Measurements from ENCODE around the gene DLX2. TPM values are rescaled to one million over a fixed set of nuclear protein-coding genes. Genes with fewer than 3 reads are reported as not detected.
A peak's percentile ranks its signal among the peaks of the same experiment; 100 is the strongest.

Gene DLX2
- total RNA-seq, 3 donors from 2014 or later = 0.35 TPM; not detected in 2

DNA sequence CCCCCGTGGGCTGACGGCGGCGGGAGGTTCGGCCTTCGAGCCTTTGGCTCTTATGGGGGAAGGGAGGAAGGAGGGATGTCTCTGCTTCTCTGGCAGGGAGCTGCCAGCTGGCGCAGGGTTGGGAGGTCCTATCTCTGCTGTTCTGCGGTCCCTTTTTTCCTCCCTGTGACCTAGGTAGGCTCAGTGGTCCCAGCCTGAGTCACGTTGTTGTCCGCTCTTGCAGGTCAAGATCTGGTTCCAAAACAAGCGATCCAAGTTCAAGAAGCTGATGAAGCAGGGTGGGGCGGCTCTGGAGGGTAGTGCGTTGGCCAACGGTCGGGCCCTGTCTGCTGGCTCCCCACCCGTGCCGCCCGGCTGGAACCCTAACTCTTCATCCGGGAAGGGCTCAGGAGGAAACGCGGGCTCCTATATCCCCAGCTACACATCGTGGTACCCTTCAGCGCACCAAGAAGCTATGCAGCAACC, 14.9 kb downstream of the DLX2 start:
- no peaks in the 10 kb centered on the region for H3K9me3 ChIP-seq
- intact Hi-C loops (cut with DNase I, micrococcal nuclease) = no loop called here
- H3K36me3 ChIP-seq (ENCODE audit: low read depth) = no peaks in the 10 kb centered on the region
- H3K4me1 ChIP-seq (ENCODE audit: low read depth) = peaks cover 30% of the 10 kb centered on the region
- no peak overlapping the region for H3K4me3 ChIP-seq
- TF ChIP-seq, protein P1, sequence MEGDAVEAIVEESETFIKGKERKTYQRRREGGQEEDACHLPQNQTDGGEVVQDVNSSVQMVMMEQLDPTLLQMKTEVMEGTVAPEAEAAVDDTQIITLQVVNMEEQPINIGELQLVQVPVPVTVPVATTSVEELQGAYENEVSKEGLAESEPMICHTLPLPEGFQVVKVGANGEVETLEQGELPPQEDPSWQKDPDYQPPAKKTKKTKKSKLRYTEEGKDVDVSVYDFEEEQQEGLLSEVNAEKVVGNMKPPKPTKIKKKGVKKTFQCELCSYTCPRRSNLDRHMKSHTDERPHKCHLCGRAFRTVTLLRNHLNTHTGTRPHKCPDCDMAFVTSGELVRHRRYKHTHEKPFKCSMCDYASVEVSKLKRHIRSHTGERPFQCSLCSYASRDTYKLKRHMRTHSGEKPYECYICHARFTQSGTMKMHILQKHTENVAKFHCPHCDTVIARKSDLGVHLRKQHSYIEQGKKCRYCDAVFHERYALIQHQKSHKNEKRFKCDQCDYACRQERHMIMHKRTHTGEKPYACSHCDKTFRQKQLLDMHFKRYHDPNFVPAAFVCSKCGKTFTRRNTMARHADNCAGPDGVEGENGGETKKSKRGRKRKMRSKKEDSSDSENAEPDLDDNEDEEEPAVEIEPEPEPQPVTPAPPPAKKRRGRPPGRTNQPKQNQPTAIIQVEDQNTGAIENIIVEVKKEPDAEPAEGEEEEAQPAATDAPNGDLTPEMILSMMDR (IDR thresholded peaks at IDR 0.05) = no peak
- peak in 1 of 3 donors; percentile 1 for DNase-seq
- ATAC-seq = no peak

- no peak for ATAC-seq
- peak in 1 of 3 donors; percentile 3 for DNase-seq
- no peaks in the 10 kb centered on the region for H3K9me3 ChIP-seq
- intact Hi-C loops (cut with DNase I, micrococcal nuclease) = no loop called here
- peaks cover 30% of the 10 kb centered on the region for H3K4me1 ChIP-seq (ENCODE audit: low read depth)
- H3K36me3 ChIP-seq (ENCODE audit: low read depth) = no peaks in the 10 kb centered on the region
- no peak overlapping the region for H3K4me3 ChIP-seq
- TF ChIP-seq, protein P1 (IDR thresholded peaks at IDR 0.05) = no peak
Observed at GRCh38 chr2:172087207-172087779, 15.4 kb downstream of the DLX2 start.

DNA sequence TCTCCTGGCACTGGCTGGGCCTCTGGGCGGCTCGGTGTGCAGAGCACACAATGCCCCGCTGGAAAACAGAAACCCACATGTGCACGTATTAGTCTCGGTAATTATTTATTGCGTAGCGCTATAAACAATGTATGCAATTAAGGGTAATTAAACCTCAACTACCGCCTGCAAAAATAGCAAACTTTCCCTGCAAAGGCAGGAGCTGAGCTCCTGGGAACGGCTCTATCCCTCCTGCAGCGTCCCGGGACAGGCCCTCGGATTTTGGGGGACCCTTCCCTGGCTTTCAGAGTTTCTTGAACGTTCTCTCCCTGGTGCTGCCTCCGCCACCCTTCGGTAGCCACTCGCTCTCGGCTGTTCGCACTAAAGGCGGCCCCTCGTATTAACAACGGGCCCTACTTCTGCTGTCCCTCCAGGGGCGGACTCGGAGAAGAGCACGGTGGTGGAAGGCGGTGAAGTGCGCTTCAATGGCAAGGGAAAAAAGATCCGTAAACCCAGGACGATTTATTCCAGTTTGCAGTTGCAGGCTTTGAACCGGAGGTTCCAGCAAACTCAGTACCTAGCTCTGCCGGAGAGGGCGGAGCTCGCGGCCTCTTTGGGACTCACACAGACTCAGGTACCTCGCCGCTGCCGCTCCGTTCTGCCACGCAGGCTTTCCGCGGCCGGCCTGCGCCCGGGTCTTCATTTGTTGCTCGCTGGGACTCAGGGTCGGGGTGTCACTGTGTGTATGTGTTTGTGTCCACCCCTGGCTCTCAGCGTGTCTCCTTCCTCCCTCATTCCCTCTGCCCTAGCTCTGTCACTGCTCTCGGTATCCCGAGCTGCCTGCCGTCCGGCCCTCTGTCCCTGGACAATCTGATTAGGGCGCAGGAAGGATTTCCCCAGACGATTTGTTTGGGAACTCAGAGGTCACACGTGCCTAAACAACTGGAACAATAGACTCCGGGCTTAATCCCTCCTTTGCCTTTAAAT, 16.2 kb downstream of the DLX2 start:
- peak in 2 of 3 donors; percentile 62 to 67 for DNase-seq
- ATAC-seq = peak; percentile 64
- H3K4me3 ChIP-seq = no peak overlapping the region
- H3K36me3 ChIP-seq (ENCODE audit: low read depth) = no peaks in the 10 kb centered on the region
- no peaks in the 10 kb centered on the region for H3K9me3 ChIP-seq
- TF ChIP-seq, protein P1 (IDR thresholded peaks at IDR 0.05) = no peak
- H3K4me1 ChIP-seq (ENCODE audit: low read depth) = peaks cover 30% of the 10 kb centered on the region
- intact Hi-C loops (cut with DNase I, micrococcal nuclease) = no loop called here

- H3K9me3 ChIP-seq = no peaks in the 10 kb centered on the region
- DNase-seq = peak in 1 of 3 donors; percentile 32
- ATAC-seq = peak; percentile 8
- H3K4me3 ChIP-seq = no peak within 1 kb of the TSS
- peaks cover 30% of the 10 kb centered on the region for H3K4me1 ChIP-seq (ENCODE audit: low read depth)
- TF ChIP-seq, protein P1 (IDR thresholded peaks at IDR 0.05) = no peak
- H3K36me3 ChIP-seq (ENCODE audit: low read depth) = no peaks in the 10 kb centered on the region
- intact Hi-C loops (cut with DNase I, micrococcal nuclease) = no loop called here
Observed at GRCh38 chr2:172085460-172086159, 17.1 kb downstream of the DLX2 start, which contains the start of gene DLX1. TSS of gene DLX1 (plus strand) at chr2:172085507. CDS start at chr2:172085678, 171 bp downstream.

GRCh38 chr2:172084645-172085459, 17.8 kb downstream of the DLX2 start:
- ATAC-seq (peak; percentile 95), DNase-seq (peak; percentile 74 to 82 (median 75))
- intact Hi-C loops (cut with DNase I, micrococcal nuclease) = no loop called here
- Histone ChIP-seq H3K9me3 (no peaks in the 10 kb centered on the region), H3K4me1 (ENCODE audit: low read depth) (peaks cover 30% of the 10 kb centered on the region), H3K36me3 (ENCODE audit: low read depth) (no peaks in the 10 kb centered on the region), H3K4me3 (no peak overlapping the region)
- TF ChIP-seq, protein P1 (IDR thresholded peaks at IDR 0.05) = no peak

All from mucosa of descending colon (tissue), 3 donors.